GM18499 (cell line): ENCODE measurements around the gene TLR7.
A peak's percentile ranks its signal among the peaks of the same experiment; 100 is the strongest.

Experiments
- ATAC-seq: cut with Tn5 transposase; IDR thresholded peaks from one replicate; pipeline ENCODE4 v1.9.1; 2021; ENCODE audit warnings: moderate number of reproducible peaks; ENCODE audit not compliant: insufficient read depth, unreplicated experiment

The TLR7 gene

DNA sequence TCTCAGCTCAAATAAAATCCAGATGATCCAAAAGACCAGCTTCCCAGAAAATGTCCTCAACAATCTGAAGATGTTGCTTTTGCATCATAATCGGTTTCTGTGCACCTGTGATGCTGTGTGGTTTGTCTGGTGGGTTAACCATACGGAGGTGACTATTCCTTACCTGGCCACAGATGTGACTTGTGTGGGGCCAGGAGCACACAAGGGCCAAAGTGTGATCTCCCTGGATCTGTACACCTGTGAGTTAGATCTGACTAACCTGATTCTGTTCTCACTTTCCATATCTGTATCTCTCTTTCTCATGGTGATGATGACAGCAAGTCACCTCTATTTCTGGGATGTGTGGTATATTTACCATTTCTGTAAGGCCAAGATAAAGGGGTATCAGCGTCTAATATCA lies 20.9 kb downstream of the TLR7 start:
- no peak for ATAC-seq

DNA sequence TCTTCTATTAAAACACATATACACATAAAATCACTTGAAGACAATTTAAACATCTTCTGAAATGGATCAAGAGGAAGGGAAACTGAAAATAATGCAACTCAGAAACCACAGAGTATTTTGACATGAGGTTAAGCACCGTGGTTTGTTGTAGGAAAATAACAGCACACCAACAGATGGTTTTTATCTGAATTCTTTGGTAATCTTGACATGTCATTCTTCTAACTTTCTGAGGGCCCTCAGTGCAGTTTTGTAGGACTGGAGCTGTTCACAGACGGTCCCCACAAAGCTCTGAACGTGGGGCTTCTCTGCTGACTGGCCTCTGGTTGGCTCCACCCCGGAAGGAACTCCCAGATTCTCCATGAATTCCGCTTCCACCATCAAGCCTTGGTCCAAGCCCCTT lies 23.6 kb downstream of the TLR7 start:
- ATAC-seq: peak; percentile 78

DNA sequence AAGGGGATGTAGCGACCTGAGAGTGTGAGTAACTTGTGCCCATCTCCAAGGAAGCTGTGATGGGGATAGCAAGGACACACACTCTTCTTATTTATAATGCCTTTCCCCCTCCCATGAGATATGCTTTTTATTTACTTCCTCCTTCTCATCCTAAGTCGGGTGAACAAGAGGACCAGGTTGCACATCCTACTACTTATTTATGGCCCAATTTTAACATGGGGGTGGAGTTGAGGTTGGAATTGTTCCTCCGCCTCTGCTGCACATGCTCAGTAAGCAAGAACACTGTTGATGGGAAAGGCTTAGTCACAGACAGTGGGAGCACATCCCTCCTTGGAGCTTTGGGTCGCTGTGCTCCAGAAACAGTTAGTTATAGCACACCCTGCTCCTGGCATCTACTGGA lies 24.3 kb downstream of the TLR7 start:
- no peak for ATAC-seq

DNA sequence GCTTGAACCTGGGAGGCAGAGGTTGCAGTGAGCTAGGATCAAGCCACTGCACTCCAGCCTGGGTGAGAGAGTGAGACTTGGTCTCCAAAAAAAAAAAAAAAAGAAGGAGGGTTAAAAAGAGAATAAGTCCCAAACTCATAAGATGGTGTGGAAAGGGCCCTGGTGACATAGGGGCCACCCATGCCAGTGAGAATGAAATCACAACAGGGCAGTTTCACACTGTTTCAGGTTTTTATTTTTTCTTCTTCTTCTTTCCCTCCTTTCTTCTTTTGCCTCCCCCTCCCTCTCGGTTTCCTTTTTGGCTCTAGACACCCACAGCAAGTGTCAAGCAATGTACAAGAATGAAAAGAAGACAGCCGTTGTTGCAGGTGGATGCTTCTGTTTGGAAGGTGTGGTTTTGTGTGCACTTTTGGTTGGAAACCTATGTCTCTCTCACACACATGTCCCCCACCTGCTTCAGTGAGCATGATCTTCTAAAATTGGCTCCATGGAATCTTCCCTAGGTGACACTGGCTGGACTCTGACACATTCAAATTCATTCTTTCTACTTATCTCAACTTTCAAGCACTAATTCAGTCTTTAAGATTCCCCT lies 25.1 kb downstream of the TLR7 start:
- no peak for ATAC-seq

DNA sequence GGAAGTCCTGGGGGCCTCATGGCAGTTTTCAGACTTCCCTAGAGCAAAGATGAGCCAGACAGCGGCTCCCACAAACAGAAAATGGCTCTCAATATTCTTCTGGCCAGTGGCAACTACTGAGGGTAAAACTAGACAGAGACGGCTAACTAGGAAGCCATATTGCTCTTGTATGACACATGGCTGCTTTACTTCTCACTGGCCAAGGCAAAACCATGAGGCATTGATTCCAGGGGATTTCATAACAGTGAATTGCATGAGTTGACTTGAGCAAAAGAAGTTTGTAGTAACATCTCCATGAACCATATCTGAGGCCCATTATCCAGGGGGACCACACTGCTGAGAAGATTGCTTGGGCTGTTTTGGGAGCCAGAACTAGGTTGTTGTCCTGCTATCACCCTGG lies 25.8 kb downstream of the TLR7 start:
- ATAC-seq: no peak

DNA sequence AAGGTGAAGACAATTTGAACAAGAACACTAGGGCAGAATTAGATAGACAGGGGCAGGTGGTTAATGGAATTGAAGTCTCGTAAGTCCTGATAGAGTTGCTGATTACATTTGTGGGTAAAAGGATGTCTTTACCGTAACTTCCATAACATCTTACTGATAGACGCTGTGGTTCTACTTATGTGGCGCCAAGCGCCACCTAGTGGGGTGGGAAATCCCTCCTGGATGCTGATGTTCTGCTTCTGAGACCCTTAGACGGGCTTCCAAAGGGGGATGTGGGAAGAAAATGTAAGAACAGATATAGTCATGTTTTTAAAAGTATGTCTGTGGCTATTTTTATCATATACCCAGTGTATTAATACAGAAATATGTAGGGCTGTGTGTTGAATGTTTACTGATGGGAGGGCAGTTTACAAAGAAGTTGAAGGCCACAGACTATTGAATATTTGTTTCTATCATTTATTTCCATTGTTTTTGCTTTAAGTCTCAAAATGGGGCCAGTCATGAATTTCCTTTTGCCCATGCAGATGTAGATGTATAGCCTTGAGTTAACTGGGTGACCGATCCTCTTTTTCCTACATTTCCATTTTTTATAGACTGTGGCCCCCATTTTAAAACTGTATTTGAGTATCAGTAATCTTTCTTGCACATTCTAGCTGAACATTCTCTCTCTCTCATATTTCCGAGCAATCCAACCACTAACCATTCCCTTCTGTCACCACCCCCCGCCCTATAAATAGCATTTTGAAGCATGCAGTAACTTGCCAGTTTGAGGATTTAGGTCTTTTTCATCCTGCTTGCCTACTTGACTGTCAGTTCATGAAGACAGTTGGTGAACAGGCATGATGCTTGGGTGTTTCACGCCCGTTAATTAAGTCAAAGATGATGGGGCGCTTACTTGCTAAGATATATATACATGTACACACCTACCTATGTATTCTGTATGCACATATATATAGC lies 27.5 kb downstream of the TLR7 start:
- no peak for ATAC-seq

DNA sequence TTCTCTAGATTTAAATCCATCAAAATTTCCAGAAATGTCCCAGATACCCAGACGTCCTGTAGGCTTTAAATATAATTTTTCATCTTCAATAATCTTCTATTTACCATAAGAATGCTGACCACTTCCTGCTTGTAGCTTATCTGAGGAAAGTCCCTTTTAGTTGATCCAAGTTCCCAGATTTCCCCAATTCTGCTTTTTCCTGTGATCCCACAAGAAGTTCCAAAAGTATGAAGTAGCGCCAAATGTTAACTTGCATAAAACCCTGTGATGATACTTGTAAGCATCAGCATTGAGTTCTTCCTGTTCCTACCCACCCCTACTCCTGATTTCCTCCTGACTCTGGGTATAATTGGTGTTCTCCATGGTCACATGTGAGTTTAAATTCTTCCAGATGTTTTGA lies 29.0 kb downstream of the TLR7 start:
- no peak for ATAC-seq

DNA sequence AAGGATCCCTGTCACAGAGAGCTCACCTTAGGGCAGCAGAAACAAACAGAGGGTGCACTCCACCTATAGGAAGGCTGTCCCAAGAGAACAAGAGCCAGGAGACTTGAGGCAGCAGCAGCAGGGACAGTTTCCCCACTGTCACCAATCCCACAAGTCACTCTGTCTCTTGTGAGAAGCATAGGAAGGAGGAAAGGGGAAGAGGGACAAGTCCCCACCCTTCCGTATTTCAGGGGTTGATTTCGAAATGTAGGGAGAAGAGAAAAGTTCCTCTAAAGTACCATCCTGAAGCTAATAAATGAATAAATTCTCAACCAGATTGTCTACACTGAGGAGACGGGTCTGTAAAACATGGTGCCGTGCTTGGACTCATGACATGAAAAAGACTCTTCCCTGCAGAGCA lies 30.1 kb downstream of the TLR7 start:
- no peak for ATAC-seq

DNA sequence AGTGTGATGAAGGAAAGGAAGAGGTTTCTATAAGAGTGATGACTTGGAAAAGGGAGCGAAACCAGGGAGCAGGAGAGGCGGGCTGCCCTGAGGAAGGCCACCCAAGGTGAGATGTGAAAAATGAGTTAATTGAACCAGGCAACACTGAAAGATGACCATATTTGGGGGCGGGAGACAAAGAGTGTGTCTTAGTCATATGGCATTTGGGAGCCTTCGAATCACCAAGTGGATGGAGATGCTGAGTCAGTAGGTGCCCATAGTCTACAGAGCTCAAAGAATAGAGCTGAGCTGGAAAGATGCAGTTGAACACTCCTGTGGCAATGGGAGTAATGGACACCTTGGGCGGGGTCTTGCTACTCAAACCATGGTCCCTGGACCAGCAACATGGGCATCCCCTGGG lies 31.2 kb downstream of the TLR7 start:
- ATAC-seq: no peak

DNA sequence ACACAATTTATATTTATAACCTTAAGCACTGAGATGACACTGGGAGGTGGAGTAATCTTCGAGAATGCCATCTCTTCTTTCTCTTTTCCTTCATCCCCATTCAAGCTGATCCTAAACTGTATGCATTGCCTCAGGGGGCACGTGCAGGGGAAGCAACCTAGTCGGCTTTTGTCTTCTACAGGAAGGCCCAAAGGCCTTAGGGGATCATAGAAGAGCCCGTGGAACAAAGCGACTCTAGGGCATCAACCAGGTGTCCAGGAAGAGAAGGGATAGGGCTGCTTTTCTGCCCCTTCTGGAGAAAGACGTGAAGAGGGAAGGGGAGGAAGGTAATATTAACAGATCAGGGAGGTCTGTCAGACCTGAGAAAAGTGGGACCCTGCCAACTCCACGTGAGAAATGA lies 32.6 kb downstream of the TLR7 start:
- ATAC-seq: no peak

DNA sequence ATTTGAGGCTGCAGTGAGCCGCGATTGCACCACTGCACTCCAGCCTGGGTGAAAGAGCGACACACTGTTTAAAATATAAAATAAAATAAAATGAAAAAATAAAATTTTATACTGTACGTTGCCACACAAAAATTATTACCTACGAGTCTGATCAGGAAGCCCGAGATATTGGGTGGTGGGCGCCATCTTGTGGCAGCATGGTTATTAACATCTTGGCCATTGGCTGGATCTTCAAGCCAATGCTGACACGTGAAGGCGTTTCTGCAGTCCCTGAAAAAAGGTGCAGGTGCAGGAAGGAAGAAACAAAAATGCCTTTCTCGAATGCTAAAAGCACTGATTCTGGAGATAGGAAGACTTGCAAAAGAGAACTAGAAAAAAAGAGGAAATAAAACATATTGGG lies 34.6 kb downstream of the TLR7 start:
- no peak for ATAC-seq

DNA sequence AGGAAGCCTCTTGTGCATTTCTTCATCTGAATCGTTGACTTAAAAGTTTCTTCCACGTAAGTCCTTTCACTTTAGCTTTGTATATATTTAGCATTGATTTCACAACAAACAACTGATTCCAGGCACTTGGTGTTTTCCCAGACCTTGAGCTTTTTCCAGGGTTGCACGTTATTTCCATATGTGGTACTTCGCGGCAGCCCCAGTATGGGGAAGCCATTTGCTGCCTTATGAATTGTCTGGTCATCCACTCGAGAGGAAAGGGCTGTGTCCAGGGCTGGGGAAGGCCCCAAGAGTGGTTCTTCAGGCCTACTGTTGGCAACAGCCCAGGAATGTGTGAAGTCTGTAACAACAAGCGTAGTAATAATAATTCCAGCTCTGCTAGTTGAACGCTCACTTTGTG lies 36.8 kb downstream of the TLR7 start:
- ATAC-seq: no peak

DNA sequence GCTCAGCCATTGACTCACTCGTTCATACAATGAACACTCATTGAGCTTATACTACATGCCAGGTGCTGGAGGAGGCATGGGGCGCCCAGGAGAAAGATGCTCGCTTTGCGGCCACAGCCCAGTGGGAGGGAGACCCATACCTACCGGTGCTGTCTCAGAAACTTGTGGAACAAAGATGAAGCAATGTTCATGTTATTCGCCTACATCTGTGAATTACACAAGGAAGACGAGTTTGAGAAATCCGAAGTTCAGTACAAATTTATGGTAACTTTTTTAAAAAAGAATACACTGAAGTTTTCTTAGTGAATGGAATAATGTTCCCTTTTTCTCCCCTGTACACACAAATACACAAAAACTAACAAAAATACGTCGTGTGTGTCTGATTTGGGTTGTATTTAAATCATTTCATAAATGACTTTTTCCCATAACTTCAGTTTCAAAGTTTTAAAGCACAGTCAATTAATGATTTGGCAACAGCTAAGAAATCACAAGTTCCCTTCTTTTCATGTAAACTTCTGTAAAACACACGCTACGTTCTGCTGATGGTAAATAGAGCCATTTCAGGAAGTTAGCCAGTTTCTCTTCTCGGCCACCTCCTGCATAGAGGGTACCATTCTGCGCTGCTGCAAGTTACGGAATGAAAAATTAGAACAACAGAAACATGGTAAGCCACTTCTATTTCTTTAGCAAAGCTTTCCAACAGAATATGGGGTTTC lies 39.3 kb downstream of the TLR7 start, which contains the start of gene TLR8:
TLR8 (plus strand) TSS at position 575 of the 716 bp plus-strand sequence; CDS start at position 662, 87 bp downstream.
- no peak for ATAC-seq

DNA sequence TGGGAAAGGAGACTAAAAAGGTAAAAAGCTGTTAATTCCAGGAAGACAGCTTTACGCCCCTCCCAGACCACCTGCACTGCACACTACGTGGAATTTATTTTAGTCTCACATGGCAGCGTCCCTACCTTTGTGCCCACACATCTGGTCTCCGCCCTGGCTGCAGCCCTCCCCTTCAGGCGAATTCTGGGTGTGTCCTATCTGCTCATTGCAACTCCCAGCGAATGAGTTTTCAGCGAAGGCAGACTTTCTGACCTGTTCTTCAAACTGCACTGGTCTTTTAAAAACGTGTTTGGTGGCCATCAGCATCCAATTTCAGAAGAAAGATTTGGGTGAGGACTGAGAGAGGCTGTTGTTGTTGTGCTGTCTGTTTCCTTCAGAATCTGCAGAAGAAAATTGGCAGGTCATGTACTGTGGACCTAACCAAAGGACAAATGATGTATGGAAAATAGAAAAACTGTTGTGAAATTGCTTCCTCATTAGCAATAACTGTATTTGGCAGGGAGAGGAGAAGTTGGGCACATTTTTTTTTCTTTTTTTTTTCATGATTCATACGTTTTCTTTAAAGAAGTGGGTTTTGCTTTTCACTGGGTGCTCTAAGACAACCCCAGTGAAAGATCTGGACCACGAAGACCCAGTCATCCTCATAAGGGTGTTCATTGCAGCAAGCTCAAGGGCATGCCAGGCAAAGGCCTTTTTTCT lies 43.7 kb downstream of the TLR7 start:
- ATAC-seq: no peak

DNA sequence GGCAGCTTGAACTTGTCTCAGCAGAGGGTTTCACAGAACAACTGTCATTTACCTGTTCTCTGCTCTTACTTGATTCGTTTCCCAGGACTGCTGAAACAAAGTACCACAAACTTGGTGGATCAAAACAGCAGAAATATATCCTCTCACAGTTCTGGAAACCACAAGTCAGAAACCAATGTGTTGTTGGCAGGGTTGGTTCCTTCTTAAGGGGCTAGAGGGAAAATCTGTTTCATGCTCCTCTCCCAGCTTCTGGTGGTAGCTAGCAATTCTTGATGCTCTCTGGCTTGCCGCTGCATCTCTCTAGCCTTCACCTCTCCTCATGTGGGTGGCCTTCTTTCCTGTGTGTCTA lies 44.2 kb downstream of the TLR7 start:
- no peak for ATAC-seq

DNA sequence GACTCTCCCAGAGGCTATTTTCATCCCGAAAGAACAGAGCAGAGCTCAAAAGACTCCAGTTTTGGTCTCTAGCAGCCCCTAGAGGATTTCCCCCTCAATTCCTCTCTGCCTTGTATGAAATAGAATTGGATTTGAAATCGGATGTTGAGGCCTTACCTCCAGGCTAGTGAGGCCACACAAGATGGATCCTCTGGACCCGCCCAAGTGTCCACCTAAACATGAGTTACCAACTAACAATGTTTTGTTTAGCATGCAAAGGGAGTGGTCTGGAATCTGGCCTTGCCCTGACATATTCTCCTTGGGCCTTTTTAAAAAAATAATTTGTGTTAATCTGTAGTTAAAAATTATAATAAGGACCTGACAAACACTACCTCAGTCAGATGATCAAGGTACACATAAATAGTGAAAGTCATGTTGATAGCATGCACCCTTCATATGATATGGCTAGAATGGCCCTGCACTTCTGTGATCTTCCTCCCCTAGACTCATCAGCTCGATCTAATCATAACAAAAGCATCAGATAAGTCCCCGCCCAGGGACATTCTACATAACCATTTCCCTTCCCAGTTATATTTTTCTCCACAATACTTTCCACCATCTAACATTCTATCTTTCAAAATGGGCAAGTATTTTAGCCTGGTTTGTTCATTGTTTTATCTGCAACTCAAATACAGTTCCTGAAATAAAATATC lies 46.1 kb downstream of the TLR7 start:
- no peak for ATAC-seq

DNA sequence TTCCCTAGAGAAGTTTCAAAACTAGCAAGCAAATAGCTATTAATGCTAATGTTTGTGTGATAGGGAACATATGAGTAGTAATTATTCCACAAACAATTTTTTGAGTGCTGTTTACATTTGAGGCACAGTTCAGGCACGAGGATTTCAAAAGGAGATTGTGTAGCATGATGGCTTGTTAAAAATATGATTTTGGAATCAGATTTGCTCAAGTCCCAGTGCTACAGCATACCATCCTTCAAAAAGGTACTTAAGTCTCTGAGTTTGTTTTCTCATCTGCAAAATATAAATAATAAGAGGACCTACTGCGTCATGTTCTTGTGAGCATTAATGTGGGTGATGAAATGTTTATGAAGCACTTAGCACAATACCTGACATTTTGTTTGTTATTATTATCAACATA lies 50.9 kb downstream of the TLR7 start:
- no peak for ATAC-seq

DNA sequence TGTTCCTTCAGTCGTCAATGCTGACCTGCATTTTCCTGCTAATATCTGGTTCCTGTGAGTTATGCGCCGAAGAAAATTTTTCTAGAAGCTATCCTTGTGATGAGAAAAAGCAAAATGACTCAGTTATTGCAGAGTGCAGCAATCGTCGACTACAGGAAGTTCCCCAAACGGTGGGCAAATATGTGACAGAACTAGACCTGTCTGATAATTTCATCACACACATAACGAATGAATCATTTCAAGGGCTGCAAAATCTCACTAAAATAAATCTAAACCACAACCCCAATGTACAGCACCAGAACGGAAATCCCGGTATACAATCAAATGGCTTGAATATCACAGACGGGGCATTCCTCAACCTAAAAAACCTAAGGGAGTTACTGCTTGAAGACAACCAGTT lies 52.2 kb downstream of the TLR7 start:
- ATAC-seq: no peak

DNA sequence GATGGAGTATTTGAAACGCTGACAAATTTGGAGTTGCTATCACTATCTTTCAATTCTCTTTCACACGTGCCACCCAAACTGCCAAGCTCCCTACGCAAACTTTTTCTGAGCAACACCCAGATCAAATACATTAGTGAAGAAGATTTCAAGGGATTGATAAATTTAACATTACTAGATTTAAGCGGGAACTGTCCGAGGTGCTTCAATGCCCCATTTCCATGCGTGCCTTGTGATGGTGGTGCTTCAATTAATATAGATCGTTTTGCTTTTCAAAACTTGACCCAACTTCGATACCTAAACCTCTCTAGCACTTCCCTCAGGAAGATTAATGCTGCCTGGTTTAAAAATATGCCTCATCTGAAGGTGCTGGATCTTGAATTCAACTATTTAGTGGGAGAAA lies 52.7 kb downstream of the TLR7 start:
- ATAC-seq: no peak

DNA sequence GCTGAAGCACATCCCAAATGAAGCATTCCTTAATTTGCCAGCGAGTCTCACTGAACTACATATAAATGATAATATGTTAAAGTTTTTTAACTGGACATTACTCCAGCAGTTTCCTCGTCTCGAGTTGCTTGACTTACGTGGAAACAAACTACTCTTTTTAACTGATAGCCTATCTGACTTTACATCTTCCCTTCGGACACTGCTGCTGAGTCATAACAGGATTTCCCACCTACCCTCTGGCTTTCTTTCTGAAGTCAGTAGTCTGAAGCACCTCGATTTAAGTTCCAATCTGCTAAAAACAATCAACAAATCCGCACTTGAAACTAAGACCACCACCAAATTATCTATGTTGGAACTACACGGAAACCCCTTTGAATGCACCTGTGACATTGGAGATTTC lies 54.1 kb downstream of the TLR7 start:
- no peak for ATAC-seq
